Body of pancreas (tissue), 4 donors: ENCODE data around the gene OTOG.

Experiments used
- CTCF ChIP-seq, 7 experiments: fragments of 450-650 bp in 4 of 7; fragments of 200-600 bp in 3 of 7; sonication (generic) in 3 of 7; IDR thresholded peaks; one replicate each; pipeline ENCODE4 v1.5.1; 2016 to 2019; ENCODE audit warnings: antibody characterized with exemption in 7 of 7
- POLR2A ChIP-seq, 3 donors: fragments of 450-650 bp; IDR thresholded peaks; one replicate each; pipeline ENCODE4 v1.6.1; 2016; ENCODE audit warnings: antibody characterized with exemption in 3 of 3, mild to moderate bottlenecking in 2 of 3

- no peak for TF ChIP-seq CTCF (IDR thresholded peaks at IDR 0.05)
- no peak for TF ChIP-seq POLR2A (IDR thresholded peaks at IDR 0.05)
These were observed 24.4 kb upstream of the OTOG start for GRCh38 chr11:17522655-17523054.
